SH-SY5Y (cell line): Measurements from ENCODE around the gene CASP10.

Experiments
- GATA2 ChIP-seq: IDR thresholded peaks from 2 replicates; pipeline ENCODE4 v1.6.1; 2011; ENCODE audit warnings: mild to moderate bottlenecking, low read depth, low read length
- GATA3 ChIP-seq: IDR thresholded peaks from 2 replicates; pipeline ENCODE4 v1.6.1; 2011; ENCODE audit warnings: low read depth, mild to moderate bottlenecking, low read length, moderate library complexity

DNA sequence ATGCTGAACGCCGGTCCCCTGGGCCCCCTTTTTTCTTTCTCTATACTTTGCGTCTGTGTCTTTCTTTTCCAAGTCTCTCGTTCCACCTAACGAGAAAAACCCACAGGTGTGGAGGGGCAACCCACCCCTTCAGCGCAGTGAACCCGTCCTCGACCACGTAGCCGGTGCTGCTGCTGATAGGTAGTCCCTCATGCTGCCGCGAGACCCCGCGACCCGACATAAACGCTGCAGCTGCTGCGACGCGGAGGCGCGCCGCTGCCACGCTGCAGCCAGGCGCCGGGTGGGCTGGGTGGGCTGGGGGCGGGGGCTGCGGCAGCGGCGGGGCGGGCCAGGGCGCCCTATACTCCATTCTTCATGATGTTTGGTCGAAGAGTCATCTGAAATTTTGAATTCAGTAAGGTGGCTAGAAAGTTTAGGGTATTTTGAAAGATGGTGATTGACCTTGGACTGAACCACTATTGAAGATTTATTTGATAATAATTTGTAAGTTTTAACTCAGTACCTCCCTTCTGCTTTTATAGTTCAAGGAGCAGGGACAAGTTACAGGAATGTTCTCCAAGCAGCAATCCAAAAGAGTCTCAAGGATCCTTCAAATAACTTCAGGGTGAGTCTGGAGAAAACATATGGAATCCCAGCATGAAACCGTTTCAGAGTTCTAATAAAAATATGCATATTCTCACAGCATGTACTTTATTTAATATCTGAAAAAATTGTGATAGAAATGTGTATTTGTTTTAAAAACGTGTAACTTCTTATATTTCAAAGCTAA lies 42.9 kb upstream of the CASP10 start:
- TF ChIP-seq GATA3 (no peak), GATA2 (no peak)
